Measurements from ENCODE around the gene ATP8B2. TPM values are rescaled to one million over a fixed set of nuclear protein-coding genes. Genes with fewer than 3 reads are reported as not detected.

Gene ATP8B2
- total and polyA plus RNA-seq, 4 donors: 10.3 to 45.1 (median 32.6) TPM

DNA sequence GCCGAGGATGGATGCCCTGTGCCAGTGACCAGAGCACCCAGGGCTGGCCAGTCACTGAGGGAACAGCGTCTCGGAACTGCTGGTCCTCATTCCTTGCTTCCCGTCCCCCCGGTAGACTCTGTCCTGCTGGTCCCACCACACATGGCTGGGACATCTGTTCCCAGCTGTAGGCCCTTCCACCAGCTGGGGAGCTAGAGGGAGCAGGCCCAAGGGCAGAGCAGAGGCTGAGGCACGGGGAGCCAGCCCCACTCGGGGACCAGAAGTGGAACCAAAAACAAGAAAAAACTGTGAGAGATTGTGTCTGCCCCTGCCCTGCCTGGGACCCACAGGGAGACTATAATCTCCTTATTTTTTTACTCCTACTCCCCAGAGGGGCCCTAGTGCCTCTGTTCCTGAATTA is 23.8 kb downstream of the ATP8B2 start:
- no peak for ATAC-seq (ENCODE audit: insufficient read depth, low FRiP score)
- H3K27ac ChIP-seq (ENCODE audit: low read depth in 1 of 2, low read length in 1 of 2): no peak overlapping the region
- 79 to 83% methylated on average over 7 of the region's 7 CpGs for WGBS, 2 donors

GRCh38 chr1:154350383-154350782 is 25.1 kb downstream of the ATP8B2 start:
- Histone ChIP-seq H3K27ac (ENCODE audit: low read depth in 1 of 2, low read length in 1 of 2) (no peak overlapping the region), H3K27me3 (ENCODE audit: control insufficient read depth in 3 of 3, insufficient read depth in 3 of 3, low read length in 2 of 3) (no peaks in the 10 kb centered on the region), H3K4me1 (ENCODE audit: control insufficient read depth in 5 of 5, insufficient read depth in 5 of 5, low read length in 5 of 5) (peaks cover 0 to 13% (median 8%) of the 10 kb centered on the region in 5 donors), H3K4me3 (no peak overlapping the region), H3K36me3 (ENCODE audit: control insufficient read depth in 4 of 4, insufficient read depth in 4 of 4, low read length in 4 of 4) (peaks cover 0 to 26% (median 22%) of the 10 kb centered on the region in 4 donors), H3K9ac (ENCODE audit: insufficient read depth in 1 of 2, low read length in 2 of 2) (no peak overlapping the region), H3K9me3 (ENCODE audit: control insufficient read depth in 4 of 4, insufficient read depth in 3 of 4, low read length in 3 of 4) (no peaks in the 10 kb centered on the region)
- ATAC-seq (ENCODE audit: insufficient read depth, low FRiP score) (no peak), DNase-seq (no peak)
- 78 to 86% methylated on average over 4 of the region's 4 CpGs for WGBS, 2 donors
- TF ChIP-seq, protein P1, sequence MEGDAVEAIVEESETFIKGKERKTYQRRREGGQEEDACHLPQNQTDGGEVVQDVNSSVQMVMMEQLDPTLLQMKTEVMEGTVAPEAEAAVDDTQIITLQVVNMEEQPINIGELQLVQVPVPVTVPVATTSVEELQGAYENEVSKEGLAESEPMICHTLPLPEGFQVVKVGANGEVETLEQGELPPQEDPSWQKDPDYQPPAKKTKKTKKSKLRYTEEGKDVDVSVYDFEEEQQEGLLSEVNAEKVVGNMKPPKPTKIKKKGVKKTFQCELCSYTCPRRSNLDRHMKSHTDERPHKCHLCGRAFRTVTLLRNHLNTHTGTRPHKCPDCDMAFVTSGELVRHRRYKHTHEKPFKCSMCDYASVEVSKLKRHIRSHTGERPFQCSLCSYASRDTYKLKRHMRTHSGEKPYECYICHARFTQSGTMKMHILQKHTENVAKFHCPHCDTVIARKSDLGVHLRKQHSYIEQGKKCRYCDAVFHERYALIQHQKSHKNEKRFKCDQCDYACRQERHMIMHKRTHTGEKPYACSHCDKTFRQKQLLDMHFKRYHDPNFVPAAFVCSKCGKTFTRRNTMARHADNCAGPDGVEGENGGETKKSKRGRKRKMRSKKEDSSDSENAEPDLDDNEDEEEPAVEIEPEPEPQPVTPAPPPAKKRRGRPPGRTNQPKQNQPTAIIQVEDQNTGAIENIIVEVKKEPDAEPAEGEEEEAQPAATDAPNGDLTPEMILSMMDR (IDR thresholded peaks at IDR 0.05; ENCODE audit: control extremely low read depth, extremely low read depth): no peak

More for the DNA sequence above, 23.8 kb downstream of the ATP8B2 start:
- no peaks in the 10 kb centered on the region for H3K9me3 ChIP-seq (ENCODE audit: control insufficient read depth in 4 of 4, insufficient read depth in 3 of 4, low read length in 3 of 4)
- H3K4me1 ChIP-seq (ENCODE audit: control insufficient read depth in 5 of 5, insufficient read depth in 5 of 5, low read length in 5 of 5): peaks cover 0 to 13% (median 8%) of the 10 kb centered on the region in 5 donors
- H3K9ac ChIP-seq (ENCODE audit: insufficient read depth in 1 of 2, low read length in 2 of 2): no peak overlapping the region
- peaks cover 0 to 35% (median 34%) of the 10 kb centered on the region in 4 donors for H3K36me3 ChIP-seq (ENCODE audit: control insufficient read depth in 4 of 4, insufficient read depth in 4 of 4, low read length in 4 of 4)
- H3K4me3 ChIP-seq: no peak overlapping the region
- TF ChIP-seq, protein P1 (IDR thresholded peaks at IDR 0.05; ENCODE audit: control extremely low read depth, extremely low read depth): no peak
- H3K27me3 ChIP-seq (ENCODE audit: control insufficient read depth in 3 of 3, insufficient read depth in 3 of 3, low read length in 2 of 3): no peaks in the 10 kb centered on the region
- DNase-seq: no peak

GRCh38 chr1:154351363-154352068 is 26.2 kb downstream of the ATP8B2 start:
- Histone ChIP-seq H3K27ac (ENCODE audit: low read depth in 1 of 2, low read length in 1 of 2) (no peak overlapping the region), H3K4me3 (no peak overlapping the region), H3K27me3 (ENCODE audit: control insufficient read depth in 3 of 3, insufficient read depth in 3 of 3, low read length in 2 of 3) (no peaks in the 10 kb centered on the region), H3K4me1 (ENCODE audit: control insufficient read depth in 5 of 5, insufficient read depth in 5 of 5, low read length in 5 of 5) (peaks cover 0 to 13% (median 8%) of the 10 kb centered on the region in 5 donors), H3K9ac (ENCODE audit: insufficient read depth in 1 of 2, low read length in 2 of 2) (no peak overlapping the region), H3K9me3 (ENCODE audit: control insufficient read depth in 4 of 4, insufficient read depth in 3 of 4, low read length in 3 of 4) (no peaks in the 10 kb centered on the region), H3K36me3 (ENCODE audit: control insufficient read depth in 4 of 4, insufficient read depth in 4 of 4, low read length in 4 of 4) (peaks cover 0 to 16% (median 10%) of the 10 kb centered on the region in 4 donors)
- DNase-seq (peak in 2 of 3 donors; percentile 32 to 42), ATAC-seq (ENCODE audit: insufficient read depth, low FRiP score) (no peak)
- TF ChIP-seq, protein P1 (IDR thresholded peaks at IDR 0.05; ENCODE audit: control extremely low read depth, extremely low read depth): no peak
- WGBS, 2 donors: 62 to 72% methylated on average over 14 of the region's 14 CpGs
